ENCODE measurements around the gene AKR1A1. TPM values are rescaled to one million over a fixed set of nuclear protein-coding genes. Genes with fewer than 3 reads are reported as not detected.

Gene AKR1A1
- total RNA-seq, 1 donor from 2014 or later: 218 TPM

DNA sequence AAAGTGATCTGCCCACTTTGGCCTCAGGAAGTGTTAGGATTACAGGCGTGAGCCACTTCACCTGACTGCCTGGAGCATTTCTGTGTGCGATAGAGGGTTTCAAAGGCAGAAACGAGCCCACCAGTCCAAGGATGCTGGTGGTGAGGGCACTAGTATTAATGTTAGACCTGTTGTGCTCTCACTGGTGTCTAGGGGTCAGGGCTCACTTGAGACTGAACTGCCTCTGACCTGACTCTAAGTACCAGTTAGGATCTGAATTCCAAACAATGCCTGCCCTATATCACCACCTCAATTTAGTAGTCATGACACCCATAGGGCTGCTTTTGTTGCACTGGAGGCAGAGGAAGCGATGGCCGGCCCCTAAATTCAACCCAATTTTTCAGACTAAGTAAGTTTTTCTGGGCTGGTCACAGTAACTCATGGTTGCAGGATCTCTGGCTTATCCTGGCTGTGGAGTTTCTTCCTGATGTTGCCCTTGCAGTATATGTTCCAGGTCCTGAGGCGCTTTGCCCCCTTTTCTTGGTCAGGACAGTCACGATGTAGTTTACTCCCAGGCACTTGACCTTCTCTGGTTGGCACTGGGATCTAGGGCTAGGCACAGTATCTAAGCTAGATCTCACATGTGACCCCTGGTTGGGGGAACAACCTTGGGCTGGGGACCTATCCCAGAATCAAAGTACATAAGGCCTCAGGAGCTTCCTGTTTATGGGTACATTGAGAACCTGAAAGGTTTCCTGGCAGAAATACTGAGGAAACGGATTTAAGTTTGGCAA, 68.7 kb downstream of the AKR1A1 start:
- Mint-ChIP-seq H3K4me1 (peaks cover 19% of the 10 kb centered on the region), H3K27me3 (no peaks in the 10 kb centered on the region), H3K9me3 (no peaks in the 10 kb centered on the region), H3K4me3 (no peak overlapping the region), H3K27ac (no peak overlapping the region), H3K36me3 (ENCODE audit: low read depth) (peaks cover 72% of the 10 kb centered on the region)
- TF ChIP-seq, protein P1, sequence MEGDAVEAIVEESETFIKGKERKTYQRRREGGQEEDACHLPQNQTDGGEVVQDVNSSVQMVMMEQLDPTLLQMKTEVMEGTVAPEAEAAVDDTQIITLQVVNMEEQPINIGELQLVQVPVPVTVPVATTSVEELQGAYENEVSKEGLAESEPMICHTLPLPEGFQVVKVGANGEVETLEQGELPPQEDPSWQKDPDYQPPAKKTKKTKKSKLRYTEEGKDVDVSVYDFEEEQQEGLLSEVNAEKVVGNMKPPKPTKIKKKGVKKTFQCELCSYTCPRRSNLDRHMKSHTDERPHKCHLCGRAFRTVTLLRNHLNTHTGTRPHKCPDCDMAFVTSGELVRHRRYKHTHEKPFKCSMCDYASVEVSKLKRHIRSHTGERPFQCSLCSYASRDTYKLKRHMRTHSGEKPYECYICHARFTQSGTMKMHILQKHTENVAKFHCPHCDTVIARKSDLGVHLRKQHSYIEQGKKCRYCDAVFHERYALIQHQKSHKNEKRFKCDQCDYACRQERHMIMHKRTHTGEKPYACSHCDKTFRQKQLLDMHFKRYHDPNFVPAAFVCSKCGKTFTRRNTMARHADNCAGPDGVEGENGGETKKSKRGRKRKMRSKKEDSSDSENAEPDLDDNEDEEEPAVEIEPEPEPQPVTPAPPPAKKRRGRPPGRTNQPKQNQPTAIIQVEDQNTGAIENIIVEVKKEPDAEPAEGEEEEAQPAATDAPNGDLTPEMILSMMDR (IDR thresholded peaks at IDR 0.05): no peak
- ATAC-seq (ENCODE audit: low read depth): no peak
- ChIA-PET POLR2A (no interaction called here), CTCF (no interaction called here)
- intact Hi-C loops (cut with micrococcal nuclease): no loop called here
- no peak for DNase-seq

Other genes with a start within 250 kb of the AKR1A1 start
- 3.7 and 4.3 TPM in 2 replicates for gene HPDL, start 223.9 kb upstream of the AKR1A1 start, total RNA-seq
- 24.6 and 25.3 TPM in 2 replicates for gene TOE1, start 210.7 kb upstream of the AKR1A1 start, total RNA-seq
- gene MUTYH, start 210.4 kb upstream of the AKR1A1 start, total RNA-seq: 61.0 and 63.0 TPM in 2 replicates
- gene TESK2, start 59.7 kb upstream of the AKR1A1 start, total RNA-seq: 11.7 and 12.2 TPM in 2 replicates
- gene CCDC163, start 50.8 kb upstream of the AKR1A1 start, total RNA-seq: 1.1 TPM in 2 replicates
- 3.6 and 5.1 TPM in 2 replicates for gene MMACHC, start 50.5 kb upstream of the AKR1A1 start, total RNA-seq
- gene PRDX1, start 28.9 kb upstream of the AKR1A1 start, total RNA-seq: 351 and 413 TPM in 2 replicates
- 197 and 204 TPM in 2 replicates for gene NASP, start 33.2 kb downstream of the AKR1A1 start, total RNA-seq
- 4.6 and 6.3 TPM in 2 replicates for gene CCDC17, start 73.2 kb downstream of the AKR1A1 start, total RNA-seq
- gene GPBP1L1, start 135.7 kb downstream of the AKR1A1 start, total RNA-seq: 133 and 138 TPM in 2 replicates
- gene TMEM69, start 137.4 kb downstream of the AKR1A1 start, total RNA-seq: 26.6 and 28.6 TPM in 2 replicates
- 10.2 and 11.4 TPM in 2 replicates for gene IPP, start 199.8 kb downstream of the AKR1A1 start, total RNA-seq

Data from activated B cell treated with CpG ODN at 0.5 μM for 24 hours (primary cell).